ENCODE results near the gene IFT27. TPM values are rescaled to one million over a fixed set of nuclear protein-coding genes. Genes with fewer than 3 reads are reported as not detected.
"Not testable (repeated sequence)": the region's sequence is repeated elsewhere in the genome, so short reads cannot be mapped to it uniquely, and the experiment has no call there.

The IFT27 gene
- total and polyA plus RNA-seq, 2 donors (not counting 1 experiment from before 2014, with no cell fraction given), result 14.1 to 19.0 TPM

GRCh38 chr22:36731916-36732315 is 44.0 kb downstream of the IFT27 start:
- Histone ChIP-seq H3K27me3 (ENCODE audit: control insufficient read depth, insufficient read depth, low read length) (peaks cover 4% of the 10 kb centered on the region), H2AFZ (ENCODE audit: low read length) (no peak overlapping the region), H3K27ac (ENCODE audit: insufficient read depth, low read length) (no peak overlapping the region), H4K20me1 (ENCODE audit: control insufficient read depth, extremely low read depth, insufficient read depth, low read length) (no peaks in the 10 kb centered on the region), H3K9me3 (ENCODE audit: control insufficient read depth, insufficient read depth, low read depth, low read length) (no peaks in the 10 kb centered on the region), H3K4me2 (ENCODE audit: extremely low read depth, insufficient read depth, low read length) (no peak overlapping the region), H3K36me3 (ENCODE audit: control insufficient read depth, insufficient read depth, low read length) (no peaks in the 10 kb centered on the region), H3K4me1 (ENCODE audit: control insufficient read depth, extremely low read depth, insufficient read depth, low read length) (no peaks in the 10 kb centered on the region), H3K9ac (ENCODE audit: insufficient read depth, low read length) (no peak overlapping the region), H3K79me2 (ENCODE audit: control insufficient read depth, insufficient read depth, low read length) (no peaks in the 10 kb centered on the region), H3K4me3 (replicated peaks in 1 of 4; ENCODE audit: control extremely low read depth in 1 of 4, insufficient read depth in 1 of 4, low read depth in 3 of 4, low read length in 4 of 4) (no peak overlapping the region)
- TF ChIP-seq CTCF (conservative IDR thresholded peaks at IDR 0.05 in 1 of 2, IDR thresholded peaks at IDR 0.05 in 1 of 2; ENCODE audit: low read depth in 1 of 2, low read length in 2 of 2) (no peak), EZH2 (IDR thresholded peaks at IDR 0.05; ENCODE audit: low read length, missing control alignments) (no peak)
- no peak for DNase-seq (ENCODE audit: low read depth in 2 of 2)

GRCh38 chr22:36731321-36731720 is 44.6 kb downstream of the IFT27 start:
- not testable (repeated sequence) for H3K79me2 ChIP-seq (ENCODE audit: control insufficient read depth, insufficient read depth, low read length); H3K27me3 ChIP-seq (ENCODE audit: control insufficient read depth, insufficient read depth, low read length)

GRCh38 chr22:36730176-36730858 is 45.6 kb downstream of the IFT27 start:
- Histone ChIP-seq H3K79me2 (ENCODE audit: control insufficient read depth, insufficient read depth, low read length) (no peaks in the 10 kb centered on the region), H3K27ac (ENCODE audit: insufficient read depth, low read length) (no peak overlapping the region), H4K20me1 (ENCODE audit: control insufficient read depth, extremely low read depth, insufficient read depth, low read length) (no peaks in the 10 kb centered on the region), H3K4me1 (ENCODE audit: control insufficient read depth, extremely low read depth, insufficient read depth, low read length) (no peaks in the 10 kb centered on the region), H3K4me2 (ENCODE audit: extremely low read depth, insufficient read depth, low read length) (no peak overlapping the region), H3K4me3 (replicated peaks in 1 of 4; ENCODE audit: control extremely low read depth in 1 of 4, insufficient read depth in 1 of 4, low read depth in 3 of 4, low read length in 4 of 4) (no peak overlapping the region), H3K9me3 (ENCODE audit: control insufficient read depth, insufficient read depth, low read depth, low read length) (no peaks in the 10 kb centered on the region), H3K36me3 (ENCODE audit: control insufficient read depth, insufficient read depth, low read length) (no peaks in the 10 kb centered on the region), H3K9ac (ENCODE audit: insufficient read depth, low read length) (no peak overlapping the region), H3K27me3 (ENCODE audit: control insufficient read depth, insufficient read depth, low read length) (no peaks in the 10 kb centered on the region), H2AFZ (ENCODE audit: low read length) (no peak overlapping the region)
- no peak for TF ChIP-seq EZH2 (IDR thresholded peaks at IDR 0.05; ENCODE audit: low read length, missing control alignments)
- TF ChIP-seq CTCF (conservative IDR thresholded peaks at IDR 0.05 in 1 of 2, IDR thresholded peaks at IDR 0.05 in 1 of 2; ENCODE audit: low read depth in 1 of 2, low read length in 2 of 2), result no peak
- DNase-seq (ENCODE audit: low read depth in 2 of 2), result no peak

More at GRCh38 chr22:36731321-36731720, 44.6 kb downstream of the IFT27 start:
- not testable (repeated sequence) for H3K9ac ChIP-seq (ENCODE audit: insufficient read depth, low read length); H3K4me2 ChIP-seq (ENCODE audit: extremely low read depth, insufficient read depth, low read length); H4K20me1 ChIP-seq (ENCODE audit: control insufficient read depth, extremely low read depth, insufficient read depth, low read length); H3K9me3 ChIP-seq (ENCODE audit: control insufficient read depth, insufficient read depth, low read depth, low read length); DNase-seq (ENCODE audit: low read depth in 2 of 2); H2AFZ ChIP-seq (ENCODE audit: low read length); H3K4me3 ChIP-seq (replicated peaks in 1 of 4; ENCODE audit: control extremely low read depth in 1 of 4, insufficient read depth in 1 of 4, low read depth in 3 of 4, low read length in 4 of 4); H3K4me1 ChIP-seq (ENCODE audit: control insufficient read depth, extremely low read depth, insufficient read depth, low read length); H3K27ac ChIP-seq (ENCODE audit: insufficient read depth, low read length); H3K36me3 ChIP-seq (ENCODE audit: control insufficient read depth, insufficient read depth, low read length)
